T-cell (primary cell): Measurements from ENCODE around the gene PNO1. TPM values are rescaled to one million over a fixed set of nuclear protein-coding genes. Genes with fewer than 3 reads are reported as not detected.
A peak's percentile ranks its signal among the peaks of the same experiment; 100 is the strongest.

Experiments used
- ATAC-seq, 4 experiments: fragments of 200-7000 bp in 3 of 4; fragments of 150-1000 bp in 1 of 4; cut with Tn5 transposase; replicated peaks in 1 of 4; 1 replicate in 3 of 4; 2 replicates in 1 of 4; pipeline ENCODE4 v1.10.0; 2021; ENCODE audit warnings: moderate library complexity in 3 of 4, mild to moderate bottlenecking in 2 of 4, moderate number of reproducible peaks in 1 of 4
- CTCF ChIA-PET, 2 donors: fragments of 300-600 bp; sonication (Branson Sonifier 250); formaldehyde crosslinking; loops; one replicate each; lab custom pipeline; 2022; ENCODE audit warnings: antibody characterized with exemption in 2 of 2; lab: Charles Lee
- POLR2A ChIA-PET, 2 donors: fragments of 300-600 bp; sonication (Branson Sonifier 250); formaldehyde crosslinking; loops; one replicate each; lab custom pipeline; 2022; ENCODE audit warnings: antibody characterized with exemption in 2 of 2; lab: Charles Lee
- DNase-seq, 35 experiments: peaks; one replicate each; pipeline versions ENCODE4 v3.0.0 to v3.0.0-alpha.2; 2013 to 2023
- H3K27ac ChIP-seq: one replicate; pipeline ENCODE4 v1.5.1; 2013; ENCODE audit warnings: low read length
- H3K27me3 ChIP-seq, 2 experiments: replicated peaks in 1 of 2; 1 replicate in 1 of 2; 2 replicates in 1 of 2; pipeline versions ENCODE4 v1.6.1 to v1.7.0; 2013; ENCODE audit warnings: low read length in 1 of 2, mixed read lengths in 1 of 2; ENCODE audit not compliant: control insufficient read depth in 2 of 2, insufficient read depth in 2 of 2; ENCODE audit errors: extremely low read depth in 1 of 2
- H3K36me3 ChIP-seq, 2 donors: 1 replicate in 1 of 2; 2 replicates in 1 of 2; pipeline versions ENCODE4 v1.6.1 to v1.7.0; 2013; ENCODE audit warnings: low read length in 1 of 2; ENCODE audit not compliant: control insufficient read depth in 2 of 2, insufficient read depth in 1 of 2; ENCODE audit errors: extremely low read depth in 1 of 2
- H3K4me1 ChIP-seq, 2 experiments: 1 replicate in 1 of 2; 2 replicates in 1 of 2; pipeline versions ENCODE4 v1.6.1 to v1.7.0; 2013; ENCODE audit warnings: low read length in 2 of 2, mixed read lengths in 1 of 2; ENCODE audit not compliant: insufficient read depth in 2 of 2, control insufficient read depth in 1 of 2; ENCODE audit errors: extremely low read depth in 1 of 2
- H3K4me3 ChIP-seq, 2 donors: 1 replicate in 1 of 2; 2 replicates in 1 of 2; pipeline versions ENCODE4 v1.5.1 to v1.7.0; 2013; ENCODE audit warnings: mild to moderate bottlenecking in 2 of 2, low read length in 1 of 2, moderate library complexity in 1 of 2; ENCODE audit not compliant: control insufficient read depth in 1 of 2; ENCODE audit errors: extremely low read depth in 1 of 2
- H3K9me3 ChIP-seq: 2 replicates; pipeline ENCODE4 v1.7.0; 2013
- H3K27ac Mint-ChIP-seq, 2 donors: one replicate each; pipeline ENCODE4 v1.8.0; 2020 to 2021; ENCODE audit warnings: mild to moderate bottlenecking in 2 of 2, mixed read lengths in 2 of 2
- H3K27me3 Mint-ChIP-seq, 2 donors: one replicate each; pipeline ENCODE4 v1.8.0; 2021 to 2022; ENCODE audit warnings: mixed read lengths in 2 of 2
- H3K36me3 Mint-ChIP-seq: one replicate; pipeline ENCODE4 v1.8.0; 2021; ENCODE audit warnings: mixed read lengths
- H3K4me1 Mint-ChIP-seq, 3 donors: one replicate each; pipeline ENCODE4 v1.8.0; 2020 to 2022; ENCODE audit warnings: mixed read lengths in 3 of 3, mild to moderate bottlenecking in 1 of 3
- H3K4me3 Mint-ChIP-seq, 3 donors: one replicate each; pipeline ENCODE4 v1.8.0; 2020 to 2022; ENCODE audit warnings: mild to moderate bottlenecking in 3 of 3, mixed read lengths in 3 of 3, moderate library complexity in 3 of 3
- H3K9me3 Mint-ChIP-seq, 3 donors: one replicate each; pipeline ENCODE4 v1.8.0; 2020 to 2022; ENCODE audit warnings: mixed read lengths in 3 of 3
- WGBS: methylation state at CpG from one replicate; pipeline ENCODE4 v1.1.5; 2013; ENCODE audit warnings: missing lambda C conversion rate; ENCODE audit not compliant: insufficient coverage; 5-methylcytosine and 5-hydroxymethylcytosine counted together
- total RNA-seq, 35 experiments: library from RNA in 6 of 35; stranded (reverse) in 6 of 35; fragments of 120-200 nt in 1 of 35; gene quantifications; one replicate each; pipeline versions ENCODE4 v1.2.1 to v1.2.4 and lab custom pipeline; 2013 to 2026

Gene PNO1
- total RNA-seq, 5 donors from 2014 or later (not counting 1 experiment from before 2014, with no cell fraction given), result 9.9 to 26.5 (median 13.1) TPM

- no peaks in the 10 kb centered on the region for H3K4me1 ChIP-seq
Observed at GRCh38 chr2:68167186-68167585, 9.5 kb downstream of the PNO1 start.

DNA sequence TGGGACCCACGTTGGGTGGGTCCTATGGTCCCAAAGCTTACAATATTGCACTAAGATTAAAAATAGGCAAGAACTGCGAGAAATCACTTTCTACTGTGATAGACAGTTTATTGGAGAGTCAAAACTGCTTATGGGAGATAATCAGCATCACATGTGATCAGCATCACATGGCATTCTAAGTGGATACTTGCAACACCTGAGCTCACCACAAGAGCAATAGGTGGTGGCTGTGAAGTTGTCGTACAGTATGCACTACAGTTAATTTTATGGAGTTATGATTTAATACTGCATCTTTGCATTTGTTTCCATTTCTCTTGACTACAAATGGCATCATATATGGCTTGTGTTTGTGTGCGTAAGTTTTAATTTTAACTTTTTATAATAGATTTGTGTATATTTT, 11.6 kb downstream of the PNO1 start:
- Mint-ChIP-seq H3K4me3 (no peak overlapping the region), H3K27me3 (no peaks in the 10 kb centered on the region), H3K36me3 (peaks cover 27% of the 10 kb centered on the region), H3K9me3 (no peaks in the 10 kb centered on the region), H3K4me1 (peaks cover 23 to 29% (median 26%) of the 10 kb centered on the region in 3 donors), H3K27ac (no peak overlapping the region)
- WGBS, result no CpG with 5 or more reads among the region's 4 CpGs
- H3K9me3 ChIP-seq, result no peaks in the 10 kb centered on the region
- H3K27ac ChIP-seq, result no peak overlapping the region
- ChIA-PET POLR2A (interaction anchor here (0.5 to 1.0 kb wide), 3 partner anchors 17 to 56 kb away, joined by 5 to 7 read pairs (median 5); no protein-coding TSS in a partner anchor), CTCF (interaction anchor here in 1 of 2 donors (1.0 to 1.7 kb wide), 4 partner anchors 14 to 81 kb away, joined by 3 to 6 read pairs (median 4); no protein-coding TSS in a partner anchor)
- peaks cover 5 to 52% of the 10 kb centered on the region in 2 donors for H3K36me3 ChIP-seq
- H3K27me3 ChIP-seq, result no peaks in the 10 kb centered on the region
- DNase-seq (no peak), ATAC-seq (no peak)
- H3K4me3 ChIP-seq, result no peak overlapping the region
- no peaks in the 10 kb centered on the region for H3K4me1 ChIP-seq

More at GRCh38 chr2:68167186-68167585, 9.5 kb downstream of the PNO1 start:
- no peaks in the 10 kb centered on the region for H3K27me3 Mint-ChIP-seq
- WGBS, result 100% methylated on average over 3 of the region's 3 CpGs
- no peak overlapping the region for H3K4me3 Mint-ChIP-seq
- Histone ChIP-seq H3K4me3 (no peak overlapping the region), H3K27ac (no peak overlapping the region), H3K9me3 (no peaks in the 10 kb centered on the region), H3K27me3 (no peaks in the 10 kb centered on the region), H3K36me3 (peaks cover 5 to 63% of the 10 kb centered on the region in 2 donors)
- CTCF ChIA-PET, result interaction anchor here (1.2 to 1.6 kb wide), 2 partner anchors 18 to 83 kb away, joined by 3 read pairs; no protein-coding TSS in a partner anchor
- POLR2A ChIA-PET, result interaction anchor here in 1 of 2 donors (1.1 kb wide), 1 partner anchor 13 kb away, joined by 4 read pairs; no protein-coding TSS in a partner anchor
- no peaks in the 10 kb centered on the region for H3K9me3 Mint-ChIP-seq
- H3K4me1 Mint-ChIP-seq, result peaks cover 11 to 19% (median 17%) of the 10 kb centered on the region in 3 donors
- DNase-seq, result no peak
- peak overlapping the region in 1 of 2 donors; percentile 11 for H3K27ac Mint-ChIP-seq
- no peak for ATAC-seq
- H3K36me3 Mint-ChIP-seq, result peaks cover 35% of the 10 kb centered on the region

DNA sequence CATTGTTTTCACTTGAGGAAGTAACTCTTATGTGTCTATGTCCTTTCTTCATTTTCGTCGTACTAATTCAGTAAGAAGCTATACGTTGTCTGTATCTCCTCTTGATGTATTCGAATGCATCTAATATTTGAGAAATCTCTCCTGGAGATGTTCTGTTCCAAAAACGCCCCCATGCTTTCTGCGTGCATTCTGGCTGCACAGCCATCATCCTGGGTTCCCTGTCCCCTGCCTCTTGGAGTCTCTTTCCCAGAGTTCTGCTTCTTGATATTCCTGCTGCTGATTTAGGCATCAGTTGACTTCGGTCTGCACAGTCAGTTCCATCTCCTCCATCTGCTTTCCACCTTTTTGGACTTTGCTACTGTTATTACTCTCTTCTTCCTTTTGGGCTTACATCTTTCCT, 13.5 kb downstream of the PNO1 start:
- Histone ChIP-seq H3K27ac (no peak overlapping the region), H3K9me3 (no peaks in the 10 kb centered on the region), H3K27me3 (no peaks in the 10 kb centered on the region), H3K4me1 (no peaks in the 10 kb centered on the region), H3K36me3 (peaks cover 4 to 52% of the 10 kb centered on the region in 2 donors), H3K4me3 (no peak overlapping the region)
- ChIA-PET CTCF (interaction anchor here (0.6 to 0.7 kb wide), 2 partner anchors 46 to 553 kb away, joined by 3 to 9 read pairs; no protein-coding TSS in a partner anchor), POLR2A (interaction anchor here (0.6 to 0.7 kb wide), 3 partner anchors 15 to 20 kb away, joined by 4 to 13 read pairs (median 10); no protein-coding TSS in a partner anchor)
- peaks cover 27% of the 10 kb centered on the region for H3K36me3 Mint-ChIP-seq
- H3K27me3 Mint-ChIP-seq, result no peaks in the 10 kb centered on the region
- H3K4me3 Mint-ChIP-seq, result no peak overlapping the region
- no peak for ATAC-seq
- peaks cover 23 to 29% (median 23%) of the 10 kb centered on the region in 3 donors for H3K4me1 Mint-ChIP-seq
- no peak for DNase-seq
- H3K27ac Mint-ChIP-seq, result no peak overlapping the region
- WGBS, result 94% methylated on average over 6 of the region's 7 CpGs
- no peaks in the 10 kb centered on the region for H3K9me3 Mint-ChIP-seq

DNA sequence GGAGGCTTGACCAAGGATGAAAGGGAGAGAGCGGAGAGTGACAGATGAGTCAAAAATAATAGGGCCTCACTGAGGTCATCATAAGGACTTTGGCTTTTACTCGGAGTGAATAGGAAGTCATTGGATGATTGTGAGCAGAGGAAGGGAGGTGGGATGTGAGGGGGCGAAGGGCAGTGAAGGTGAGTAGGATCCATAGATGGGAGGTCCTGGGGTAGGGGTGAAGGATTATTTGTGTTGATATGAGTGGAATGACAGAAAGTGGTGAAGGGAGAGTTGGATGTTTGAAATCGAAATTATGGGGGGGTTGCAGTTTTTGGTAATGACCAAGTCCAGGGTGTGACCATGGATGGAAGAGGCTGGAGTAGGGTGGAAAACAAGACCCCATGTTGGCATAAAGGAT, 14.0 kb downstream of the PNO1 start:
- Histone ChIP-seq H3K4me3 (no peak overlapping the region), H3K27me3 (no peaks in the 10 kb centered on the region), H3K27ac (no peak overlapping the region), H3K36me3 (peaks cover 4 to 55% of the 10 kb centered on the region in 2 donors), H3K9me3 (no peaks in the 10 kb centered on the region), H3K4me1 (no peaks in the 10 kb centered on the region)
- peaks cover 22% of the 10 kb centered on the region for H3K36me3 Mint-ChIP-seq
- ATAC-seq, result peak in 1 of 4 experiments; percentile 4
- H3K4me1 Mint-ChIP-seq, result peaks cover 23 to 27% (median 23%) of the 10 kb centered on the region in 3 donors
- H3K27me3 Mint-ChIP-seq, result no peaks in the 10 kb centered on the region
- ChIA-PET CTCF (interaction anchor here in 1 of 2 donors (1.0 kb wide), 1 partner anchor 13 kb away, joined by 5 read pairs; no protein-coding TSS in a partner anchor), POLR2A (no interaction called here)
- 100% methylated on average over 4 of the region's 4 CpGs for WGBS
- DNase-seq, result no peak
- no peak overlapping the region for H3K27ac Mint-ChIP-seq
- no peak overlapping the region for H3K4me3 Mint-ChIP-seq
- H3K9me3 Mint-ChIP-seq, result no peaks in the 10 kb centered on the region

DNA sequence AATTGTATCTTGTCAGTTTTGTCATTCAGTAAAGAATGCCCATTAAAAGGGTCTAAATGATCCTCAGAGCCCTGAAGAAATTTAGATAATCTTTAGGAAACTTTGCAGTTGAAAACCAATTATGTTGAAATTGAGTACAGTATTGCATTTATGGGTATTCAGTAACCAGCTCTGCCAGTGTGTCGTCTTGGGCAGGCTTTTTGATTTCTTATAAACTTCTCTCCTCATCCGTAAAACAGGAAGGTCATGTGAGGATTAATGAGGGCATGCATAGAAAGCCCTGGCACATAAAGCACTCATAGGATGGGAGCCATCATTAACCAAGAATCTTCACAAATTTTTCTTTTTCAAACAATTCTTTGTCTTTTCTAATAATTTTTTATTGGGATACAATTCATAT, 14.8 kb downstream of the PNO1 start:
- POLR2A ChIA-PET, result interaction anchor here in 1 of 2 donors (0.6 kb wide), 1 partner anchor 222 kb away, joined by 3 read pairs; no protein-coding TSS in a partner anchor
- DNase-seq (no peak), ATAC-seq (no peak)
- peaks cover 15% of the 10 kb centered on the region for H3K36me3 Mint-ChIP-seq
- WGBS, result no CpG with 5 or more reads among the region's 2 CpGs
- H3K27ac ChIP-seq, result no peak overlapping the region
- peaks cover 4 to 54% of the 10 kb centered on the region in 2 donors for H3K36me3 ChIP-seq
- H3K4me1 ChIP-seq, result no peaks in the 10 kb centered on the region
- H3K9me3 ChIP-seq, result no peaks in the 10 kb centered on the region
- H3K27me3 ChIP-seq, result no peaks in the 10 kb centered on the region
- H3K4me3 ChIP-seq, result no peak overlapping the region
- no peak overlapping the region for H3K4me3 Mint-ChIP-seq
- no peaks in the 10 kb centered on the region for H3K9me3 Mint-ChIP-seq
- no peak overlapping the region for H3K27ac Mint-ChIP-seq
- H3K4me1 Mint-ChIP-seq, result peaks cover 18 to 22% (median 18%) of the 10 kb centered on the region in 3 donors
- CTCF ChIA-PET, result interaction anchor here in 1 of 2 donors (1.0 kb wide), 1 partner anchor 12 kb away, joined by 5 read pairs; no protein-coding TSS in a partner anchor
- no peaks in the 10 kb centered on the region for H3K27me3 Mint-ChIP-seq

GRCh38 chr2:68172990-68173700, 15.5 kb downstream of the PNO1 start:
- no peaks in the 10 kb centered on the region for H3K27me3 Mint-ChIP-seq
- Histone ChIP-seq H3K27ac (no peak overlapping the region), H3K27me3 (no peaks in the 10 kb centered on the region), H3K9me3 (no peaks in the 10 kb centered on the region), H3K4me1 (no peaks in the 10 kb centered on the region), H3K36me3 (peaks cover 4 to 54% of the 10 kb centered on the region in 2 donors), H3K4me3 (no peak overlapping the region)
- CTCF ChIA-PET, result interaction anchor here in 1 of 2 donors (0.7 kb wide), 1 partner anchor 11 kb away, joined by 3 read pairs; no protein-coding TSS in a partner anchor
- peaks cover 11 to 16% (median 12%) of the 10 kb centered on the region in 3 donors for H3K4me1 Mint-ChIP-seq
- ATAC-seq (no peak), DNase-seq (no peak)
- H3K27ac Mint-ChIP-seq, result peak overlapping the region; percentile 33 to 45
- POLR2A ChIA-PET, result interaction anchor here in 1 of 2 donors (0.6 kb wide), 1 partner anchor 222 kb away, joined by 3 read pairs; no protein-coding TSS in a partner anchor
- peak overlapping the region in 1 of 3 donors; percentile 16 for H3K4me3 Mint-ChIP-seq
- no peaks in the 10 kb centered on the region for H3K9me3 Mint-ChIP-seq
- H3K36me3 Mint-ChIP-seq, result peaks cover 12% of the 10 kb centered on the region
- 75% methylated on average over 7 of the region's 8 CpGs for WGBS
